ENCODE measurements around the gene MLLT10.

Gene MLLT10

DNA sequence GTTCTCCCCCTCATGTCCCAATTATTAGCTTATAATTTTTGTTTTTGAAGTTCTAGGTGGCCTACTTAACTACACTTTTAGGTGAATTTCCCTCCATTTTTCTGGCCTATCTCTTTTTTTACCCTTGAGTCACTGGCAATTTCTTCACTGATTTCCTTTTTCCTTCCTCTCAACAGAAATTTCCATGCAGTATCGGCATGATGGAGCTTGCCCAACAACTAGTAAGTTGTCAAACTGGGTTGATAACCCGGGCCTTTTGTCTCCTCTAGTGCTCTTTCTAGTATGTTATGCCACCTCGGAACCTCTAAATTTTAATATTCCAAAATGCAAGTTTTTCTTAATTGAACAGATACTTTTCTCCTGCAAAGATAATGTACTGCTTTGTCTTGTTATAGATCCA lies 147.1 kb downstream of the MLLT10 start:
- H3K36me3 ChIP-seq (ENCODE audit: insufficient read depth, insufficient read length, low read length): no peaks in the 10 kb centered on the region
- no peak for DNase-seq (ENCODE audit: low read depth, low spot score)

DNA sequence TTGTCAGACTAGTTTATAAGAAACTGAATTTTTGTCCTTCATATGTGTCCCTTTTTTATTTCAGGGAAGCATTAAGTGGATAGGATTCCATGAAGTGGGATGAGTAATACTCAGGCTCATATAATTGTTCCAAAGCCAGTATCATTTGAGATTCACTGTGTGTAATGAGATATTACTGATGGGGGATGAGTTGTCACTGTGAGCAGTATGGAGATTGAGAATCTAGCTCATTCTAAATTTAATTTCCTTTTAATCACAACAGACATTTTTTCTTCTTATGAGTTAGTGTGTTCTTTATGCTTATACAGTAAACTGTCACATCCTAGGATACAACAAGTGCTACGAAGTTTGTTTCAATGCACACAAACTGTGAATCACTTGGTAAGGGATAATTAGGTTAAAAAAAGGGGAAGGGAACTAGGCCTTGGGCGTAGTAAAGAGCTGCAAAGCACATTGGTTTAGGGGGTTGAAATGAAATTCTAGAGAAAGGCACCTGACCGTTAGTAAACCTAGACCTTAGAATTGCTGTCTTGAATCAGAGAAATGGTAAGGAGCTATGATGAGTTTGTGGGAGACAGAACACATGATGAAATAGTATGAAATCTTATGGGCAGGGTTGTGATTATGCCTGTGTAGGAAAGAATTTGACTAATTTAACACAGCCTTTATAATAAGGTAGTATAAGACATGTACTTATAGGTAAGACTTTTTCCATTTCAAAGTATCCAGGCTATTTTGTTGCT lies 153.4 kb downstream of the MLLT10 start:
- no peaks in the 10 kb centered on the region for H3K36me3 ChIP-seq (ENCODE audit: insufficient read depth, insufficient read length, low read length)
- H3K9ac ChIP-seq (ENCODE audit: insufficient read length, low read depth): no peak overlapping the region
- no peaks in the 10 kb centered on the region for H3K27me3 ChIP-seq (ENCODE audit: insufficient read depth, insufficient read length)
- no peaks in the 10 kb centered on the region for H3K9me3 ChIP-seq (ENCODE audit: insufficient read depth, low read length)
- no peaks in the 10 kb centered on the region for H3K4me1 ChIP-seq (ENCODE audit: insufficient read depth, insufficient read length)
- H3K4me3 ChIP-seq (ENCODE audit: insufficient read length, low read depth): no peak overlapping the region
- no peak for DNase-seq (ENCODE audit: low read depth, low spot score)
- no peak for TF ChIP-seq ZNF274 (IDR thresholded peaks at IDR 0.05; ENCODE audit: low read depth, low read length)
- TF ChIP-seq SUZ12 (IDR thresholded peaks at IDR 0.05; ENCODE audit: extremely low read depth, insufficient read depth, insufficient read length): no peak
- no peak for TF ChIP-seq YY1 (IDR thresholded peaks at IDR 0.05; ENCODE audit: insufficient read depth, insufficient read length)

More for the DNA sequence above, 147.1 kb downstream of the MLLT10 start:
- no peak for TF ChIP-seq ZNF274 (IDR thresholded peaks at IDR 0.05; ENCODE audit: low read depth, low read length)
- no peak for TF ChIP-seq YY1 (IDR thresholded peaks at IDR 0.05; ENCODE audit: insufficient read depth, insufficient read length)
- TF ChIP-seq SUZ12 (IDR thresholded peaks at IDR 0.05; ENCODE audit: extremely low read depth, insufficient read depth, insufficient read length): no peak
- Histone ChIP-seq H3K9ac (ENCODE audit: insufficient read length, low read depth) (no peak overlapping the region), H3K4me1 (ENCODE audit: insufficient read depth, insufficient read length) (no peaks in the 10 kb centered on the region), H3K27me3 (ENCODE audit: insufficient read depth, insufficient read length) (no peaks in the 10 kb centered on the region), H3K4me3 (ENCODE audit: insufficient read length, low read depth) (no peak overlapping the region), H3K9me3 (ENCODE audit: insufficient read depth, low read length) (no peaks in the 10 kb centered on the region)

DNA sequence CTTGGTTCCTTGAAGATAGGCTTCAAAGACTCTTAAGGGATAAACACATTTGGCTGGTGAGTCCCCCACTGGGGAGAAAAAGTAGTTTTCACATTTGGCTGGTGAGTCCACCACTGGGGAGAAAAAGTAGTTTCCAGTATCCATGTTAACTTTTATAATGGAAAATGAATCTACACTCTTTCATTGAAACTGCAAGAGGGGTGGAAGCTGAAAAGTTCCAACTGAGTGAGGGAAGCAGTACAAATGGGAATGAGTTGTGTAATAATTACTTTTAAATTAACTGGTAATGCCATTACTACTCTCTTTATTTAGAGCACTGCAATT lies 153.9 kb downstream of the MLLT10 start:
- TF ChIP-seq ZNF274 (IDR thresholded peaks at IDR 0.05; ENCODE audit: low read depth, low read length) (no peak), SUZ12 (IDR thresholded peaks at IDR 0.05; ENCODE audit: extremely low read depth, insufficient read depth, insufficient read length) (no peak), YY1 (IDR thresholded peaks at IDR 0.05; ENCODE audit: insufficient read depth, insufficient read length) (no peak)
- Histone ChIP-seq H3K27me3 (ENCODE audit: insufficient read depth, insufficient read length) (no peaks in the 10 kb centered on the region), H3K9ac (ENCODE audit: insufficient read length, low read depth) (no peak overlapping the region), H3K9me3 (ENCODE audit: insufficient read depth, low read length) (no peaks in the 10 kb centered on the region), H3K36me3 (ENCODE audit: insufficient read depth, insufficient read length, low read length) (no peaks in the 10 kb centered on the region), H3K4me1 (ENCODE audit: insufficient read depth, insufficient read length) (no peaks in the 10 kb centered on the region), H3K4me3 (ENCODE audit: insufficient read length, low read depth) (no peak overlapping the region)
- no peak for DNase-seq (ENCODE audit: low read depth, low spot score)

DNA sequence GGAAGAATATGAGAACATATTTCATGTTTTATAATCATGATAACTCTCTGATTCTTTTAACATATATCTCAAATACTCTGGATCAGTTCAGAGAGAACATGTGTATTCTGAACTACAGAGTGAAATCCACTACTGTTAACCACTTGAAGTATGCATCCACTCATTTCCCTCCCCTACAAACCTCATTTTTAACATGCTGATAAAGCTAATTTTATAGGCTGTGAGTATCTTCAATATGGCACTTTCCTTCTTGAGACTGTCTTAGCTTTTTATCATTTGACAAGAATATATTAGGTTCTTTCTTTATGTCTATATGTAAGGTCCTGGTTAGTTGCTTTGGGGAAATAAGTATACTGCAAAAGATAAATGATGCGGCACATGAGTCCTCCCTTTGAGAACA lies 154.8 kb downstream of the MLLT10 start:
- TF ChIP-seq SUZ12 (IDR thresholded peaks at IDR 0.05; ENCODE audit: extremely low read depth, insufficient read depth, insufficient read length): no peak
- TF ChIP-seq YY1 (IDR thresholded peaks at IDR 0.05; ENCODE audit: insufficient read depth, insufficient read length): no peak
- no peak for TF ChIP-seq ZNF274 (IDR thresholded peaks at IDR 0.05; ENCODE audit: low read depth, low read length)
- DNase-seq (ENCODE audit: low read depth, low spot score): no peak
- Histone ChIP-seq H3K4me1 (ENCODE audit: insufficient read depth, insufficient read length) (no peaks in the 10 kb centered on the region), H3K36me3 (ENCODE audit: insufficient read depth, insufficient read length, low read length) (no peaks in the 10 kb centered on the region), H3K4me3 (ENCODE audit: insufficient read length, low read depth) (no peak overlapping the region), H3K9ac (ENCODE audit: insufficient read length, low read depth) (no peak overlapping the region), H3K9me3 (ENCODE audit: insufficient read depth, low read length) (no peaks in the 10 kb centered on the region), H3K27me3 (ENCODE audit: insufficient read depth, insufficient read length) (no peaks in the 10 kb centered on the region)

GRCh38 chr10:21689881-21690280 lies 155.8 kb downstream of the MLLT10 start:
- DNase-seq (ENCODE audit: low read depth, low spot score): no peak
- TF ChIP-seq YY1 (IDR thresholded peaks at IDR 0.05; ENCODE audit: insufficient read depth, insufficient read length): no peak
- no peak for TF ChIP-seq ZNF274 (IDR thresholded peaks at IDR 0.05; ENCODE audit: low read depth, low read length)
- no peak for TF ChIP-seq SUZ12 (IDR thresholded peaks at IDR 0.05; ENCODE audit: extremely low read depth, insufficient read depth, insufficient read length)
- no peak overlapping the region for H3K9ac ChIP-seq (ENCODE audit: insufficient read length, low read depth)
- H3K27me3 ChIP-seq (ENCODE audit: insufficient read depth, insufficient read length): no peaks in the 10 kb centered on the region
- H3K4me1 ChIP-seq (ENCODE audit: insufficient read depth, insufficient read length): no peaks in the 10 kb centered on the region
- no peak overlapping the region for H3K4me3 ChIP-seq (ENCODE audit: insufficient read length, low read depth)
- H3K9me3 ChIP-seq (ENCODE audit: insufficient read depth, low read length): no peaks in the 10 kb centered on the region
- no peaks in the 10 kb centered on the region for H3K36me3 ChIP-seq (ENCODE audit: insufficient read depth, insufficient read length, low read length)

- no peaks in the 10 kb centered on the region for H3K36me3 ChIP-seq (ENCODE audit: insufficient read depth, insufficient read length, low read length)
- DNase-seq (ENCODE audit: low read depth, low spot score): no peak
- no peak for TF ChIP-seq YY1 (IDR thresholded peaks at IDR 0.05; ENCODE audit: insufficient read depth, insufficient read length)
- no peak for TF ChIP-seq SUZ12 (IDR thresholded peaks at IDR 0.05; ENCODE audit: extremely low read depth, insufficient read depth, insufficient read length)
- TF ChIP-seq ZNF274 (IDR thresholded peaks at IDR 0.05; ENCODE audit: low read depth, low read length): no peak
Measured at GRCh38 chr10:21692916-21693315, 158.9 kb downstream of the MLLT10 start.

GRCh38 chr10:21693418-21693817 lies 159.4 kb downstream of the MLLT10 start:
- no peaks in the 10 kb centered on the region for H3K36me3 ChIP-seq (ENCODE audit: insufficient read depth, insufficient read length, low read length)
- no peaks in the 10 kb centered on the region for H3K27me3 ChIP-seq (ENCODE audit: insufficient read depth, insufficient read length)
- H3K9ac ChIP-seq (ENCODE audit: insufficient read length, low read depth): no peak overlapping the region
- no peaks in the 10 kb centered on the region for H3K9me3 ChIP-seq (ENCODE audit: insufficient read depth, low read length)
- no peaks in the 10 kb centered on the region for H3K4me1 ChIP-seq (ENCODE audit: insufficient read depth, insufficient read length)
- no peak for DNase-seq (ENCODE audit: low read depth, low spot score)
- no peak overlapping the region for H3K4me3 ChIP-seq (ENCODE audit: insufficient read length, low read depth)
- TF ChIP-seq YY1 (IDR thresholded peaks at IDR 0.05; ENCODE audit: insufficient read depth, insufficient read length): no peak
- no peak for TF ChIP-seq ZNF274 (IDR thresholded peaks at IDR 0.05; ENCODE audit: low read depth, low read length)
- TF ChIP-seq SUZ12 (IDR thresholded peaks at IDR 0.05; ENCODE audit: extremely low read depth, insufficient read depth, insufficient read length): no peak

More at GRCh38 chr10:21692916-21693315, 158.9 kb downstream of the MLLT10 start:
- Histone ChIP-seq H3K4me1 (ENCODE audit: insufficient read depth, insufficient read length) (no peaks in the 10 kb centered on the region), H3K27me3 (ENCODE audit: insufficient read depth, insufficient read length) (no peaks in the 10 kb centered on the region), H3K9ac (ENCODE audit: insufficient read length, low read depth) (no peak overlapping the region), H3K4me3 (ENCODE audit: insufficient read length, low read depth) (no peak overlapping the region), H3K9me3 (ENCODE audit: insufficient read depth, low read length) (no peaks in the 10 kb centered on the region)

Measured in NT2/D1 (cell line).